Keratinocyte (primary cell): ENCODE data around the gene HYAL1. TPM values are rescaled to one million over a fixed set of nuclear protein-coding genes. Genes with fewer than 3 reads are reported as not detected.

Experiments
- DNase-seq: peaks from one replicate; pipeline ENCODE4 v3.0.0-alpha.2; 2011; ENCODE audit warnings: low read depth, missing footprints, low spot score
- FAIRE-seq: peaks from 2 replicates; lab custom pipeline; 2011; peaks lifted over from hg19 to GRCh38; lab: Jason Lieb, UNC
- H2AFZ ChIP-seq: 2 replicates; pipeline ENCODE4 v1.6.0; 2012; ENCODE audit warnings: low read length, control low read depth, inconsistent platforms; ENCODE audit not compliant: control insufficient read depth
- H3K27ac ChIP-seq: 2 replicates; pipeline ENCODE4 v1.5.1; 2011; ENCODE audit warnings: low read length; ENCODE audit not compliant: control insufficient read depth, insufficient read depth
- H3K27me3 ChIP-seq: 3 replicates; pipeline ENCODE4 v1.6.0; 2011; ENCODE audit warnings: low read length; ENCODE audit not compliant: control insufficient read depth, insufficient read depth; ENCODE audit errors: extremely low read depth
- H3K36me3 ChIP-seq, 2 experiments: 2 replicates in 1 of 2; 3 replicates in 1 of 2; pipeline ENCODE4 v1.5.1; 2011; ENCODE audit warnings: low read length in 2 of 2, mild to moderate bottlenecking in 1 of 2; ENCODE audit not compliant: control insufficient read depth in 2 of 2, insufficient read depth in 2 of 2; ENCODE audit errors: extremely low read depth in 1 of 2
- H3K4me1 ChIP-seq: 3 replicates; pipeline ENCODE4 v1.5.1; 2011; ENCODE audit warnings: low read length; ENCODE audit not compliant: control insufficient read depth, insufficient read depth; ENCODE audit errors: extremely low read depth
- H3K4me2 ChIP-seq: 3 replicates; pipeline ENCODE4 v1.6.0; 2011; ENCODE audit warnings: low read depth, low read length; ENCODE audit not compliant: control insufficient read depth, insufficient read depth; ENCODE audit errors: extremely low read depth
- H3K4me3 ChIP-seq, 3 experiments: fragments of 200-600 bp in 1 of 3; sonication (generic) in 1 of 3; 2 replicates in 2 of 3; 3 replicates in 1 of 3; pipeline ENCODE4 v1.5.1; 2011 to 2016; ENCODE audit warnings: low read length in 3 of 3, mild to moderate bottlenecking in 3 of 3, control low read depth in 2 of 3, inconsistent platforms in 1 of 3, low read depth in 1 of 3, mixed read lengths in 1 of 3, mixed run types in 1 of 3, moderate library complexity in 1 of 3; ENCODE audit not compliant: control insufficient read depth in 2 of 3, insufficient read depth in 2 of 3; ENCODE audit errors: extremely low read depth in 1 of 3
- H3K79me2 ChIP-seq: 2 replicates; pipeline ENCODE4 v1.6.0; 2012; ENCODE audit warnings: low read length; ENCODE audit not compliant: control insufficient read depth, insufficient read depth
- H3K9ac ChIP-seq: 3 replicates; pipeline ENCODE4 v1.6.0; 2011; ENCODE audit warnings: low read length; ENCODE audit not compliant: control insufficient read depth, insufficient read depth; ENCODE audit errors: extremely low read depth
- H3K9me1 ChIP-seq: 3 replicates; pipeline ENCODE4 v1.6.0; 2011; ENCODE audit warnings: low read length; ENCODE audit not compliant: control insufficient read depth, insufficient read depth; ENCODE audit errors: extremely low read depth
- H3K9me3 ChIP-seq: 2 replicates; pipeline ENCODE4 v1.5.1; 2012; ENCODE audit warnings: low read depth, low read length; ENCODE audit not compliant: control insufficient read depth
- H4K20me1 ChIP-seq: 3 replicates; pipeline ENCODE4 v1.6.0; 2011; ENCODE audit warnings: low read length; ENCODE audit not compliant: control insufficient read depth, insufficient read depth; ENCODE audit errors: extremely low read depth
- CTCF ChIP-seq, 3 experiments: IDR thresholded peaks in 1 of 3; conservative IDR thresholded peaks in 1 of 3; optimal IDR thresholded peaks in 1 of 3; 2 replicates in 2 of 3; 3 replicates in 1 of 3; pipeline versions ENCODE3 to v1.5.1; 2011; ENCODE audit warnings: low read length in 3 of 3, mild to moderate bottlenecking in 3 of 3, moderate library complexity in 2 of 3, control low read depth in 1 of 3, inconsistent platforms in 1 of 3; ENCODE audit not compliant: insufficient read depth in 2 of 3; ENCODE audit errors: extremely low read depth in 1 of 3
- EZH2 ChIP-seq: IDR thresholded peaks from one replicate; pipeline ENCODE4 v1.6.1; 2012; ENCODE audit warnings: inconsistent platforms, mild to moderate bottlenecking, low read length, moderate library complexity
- dilution Hi-C: fragments of 300-500 bp; cut with MboI; formaldehyde crosslinking; loops from one replicate; pipeline ENCODE4 v1.7.0; 2020; ENCODE audit warnings: low sequenced_read_pairs; ENCODE audit not compliant: extremely low pct_ligation_motif_present
- polyA plus RNA-seq, 5 experiments: library from polyadenylated mRNA; depleted of rRNA in 3 of 5; stranded (reverse) in 3 of 5; stranded (forward) in 1 of 5; unstranded in 1 of 5; fragments of >200 nt; gene quantifications; 1 replicate in 1 of 5; 2 replicates in 3 of 5; 3 replicates in 1 of 5; pipeline versions ENCODE4 v1.2.1 to v1.2.3, GENCODE V29; 2011 to 2012; ENCODE audit warnings: missing spikeins in 2 of 5, low read depth in 1 of 5, low replicate concordance in 1 of 5

HYAL1 gene
- polyA plus RNA-seq, 1 donor (not counting 4 experiments of a cell fraction or from before 2014, with no cell fraction given): 13.9 TPM

GRCh38 chr3:50295553-50296431 lies 7.6 kb downstream of the HYAL1 start:
- H3K9me1 ChIP-seq: peaks cover 3% of the 10 kb centered on the region
- H3K4me2 ChIP-seq: no peak overlapping the region
- FAIRE-seq: no peak
- peaks cover 30% of the 10 kb centered on the region for H3K4me1 ChIP-seq
- no peaks in the 10 kb centered on the region for H4K20me1 ChIP-seq
- H3K27ac ChIP-seq: no peak overlapping the region
- no peaks in the 10 kb centered on the region for H3K27me3 ChIP-seq
- H3K4me3 ChIP-seq: no peak overlapping the region
- no peak overlapping the region for H3K9ac ChIP-seq
- H3K9me3 ChIP-seq: no peaks in the 10 kb centered on the region
- H2AFZ ChIP-seq: no peak overlapping the region
- TF ChIP-seq CTCF (optimal IDR thresholded peaks at IDR 0.05 in 1 of 3, IDR thresholded peaks at IDR 0.05 in 1 of 3, conservative IDR thresholded peaks at IDR 0.05 in 1 of 3; ENCODE audit: extremely low read depth in 1 of 3, insufficient read depth in 2 of 3, low read length in 3 of 3) (no peak), EZH2 (no peak)
- H3K36me3 ChIP-seq: peaks cover 0 to 4% of the 10 kb centered on the region in 2 experiments
- peaks cover 18% of the 10 kb centered on the region for H3K79me2 ChIP-seq
- DNase-seq: no peak
- dilution Hi-C loops: no loop called here

- FAIRE-seq (no peak), DNase-seq (no peak)
- dilution Hi-C loops: no loop called here
- peaks cover 29% of the 10 kb centered on the region for H3K79me2 ChIP-seq
- H4K20me1 ChIP-seq: no peaks in the 10 kb centered on the region
- no peak overlapping the region for H3K4me3 ChIP-seq
- H3K9me3 ChIP-seq: no peaks in the 10 kb centered on the region
- H3K4me2 ChIP-seq: no peak overlapping the region
- no peak overlapping the region for H3K9ac ChIP-seq
- peaks cover 22% of the 10 kb centered on the region for H3K4me1 ChIP-seq
- no peak for TF ChIP-seq EZH2
- H3K27me3 ChIP-seq: no peaks in the 10 kb centered on the region
- peaks cover 3% of the 10 kb centered on the region for H3K9me1 ChIP-seq
- no peak overlapping the region for H3K27ac ChIP-seq
- peaks cover 8 to 15% of the 10 kb centered on the region in 2 experiments for H3K36me3 ChIP-seq
- H2AFZ ChIP-seq: no peak overlapping the region
Observed at GRCh38 chr3:50294492-50295403, 8.6 kb downstream of the HYAL1 start.
